ENCODE results near the gene NHSL2.
"Not testable (repeated sequence)": the region's sequence is repeated elsewhere in the genome, so short reads cannot be mapped to it uniquely, and the experiment has no call there.

The NHSL2 gene

GRCh38 chrX:71910643-71910985, at the start of gene NHSL2:
Gene NHSL2, plus strand, starts transcription at chrX:71910845.
- no peak for DNase-seq (ENCODE audit: low read depth in 2 of 2, low spot score in 1 of 2)

GRCh38 chrX:71867680-71868079, 43.0 kb upstream of the NHSL2 start:
- no peak for DNase-seq (ENCODE audit: low read depth in 2 of 2, low spot score in 1 of 2)

GRCh38 chrX:71869566-71869965, 41.1 kb upstream of the NHSL2 start:
- DNase-seq (ENCODE audit: low read depth in 2 of 2, low spot score in 1 of 2): not testable (repeated sequence)

GRCh38 chrX:71870208-71871098, 40.2 kb upstream of the NHSL2 start:
- no peak for DNase-seq (ENCODE audit: low read depth in 2 of 2, low spot score in 1 of 2)

GRCh38 chrX:71871367-71871766, 39.3 kb upstream of the NHSL2 start:
- no peak for DNase-seq (ENCODE audit: low read depth in 2 of 2, low spot score in 1 of 2)

GRCh38 chrX:71872542-71873458, 37.8 kb upstream of the NHSL2 start:
- no peak for DNase-seq (ENCODE audit: low read depth in 2 of 2, low spot score in 1 of 2)

- no peak for DNase-seq (ENCODE audit: low read depth in 2 of 2, low spot score in 1 of 2)
These were observed 37.2 kb upstream of the NHSL2 start for GRCh38 chrX:71873459-71873833.

- not testable (repeated sequence) for DNase-seq (ENCODE audit: low read depth in 2 of 2, low spot score in 1 of 2)
These were observed 33.8 kb upstream of the NHSL2 start for GRCh38 chrX:71876841-71877240.

GRCh38 chrX:71885099-71885498, 25.5 kb upstream of the NHSL2 start:
- no peak for DNase-seq (ENCODE audit: low read depth in 2 of 2, low spot score in 1 of 2)

GRCh38 chrX:71895607-71896006, 15.0 kb upstream of the NHSL2 start:
- DNase-seq (ENCODE audit: low read depth in 2 of 2, low spot score in 1 of 2): no peak

GRCh38 chrX:71906144-71906543, 4.5 kb upstream of the NHSL2 start:
- DNase-seq (ENCODE audit: low read depth in 2 of 2, low spot score in 1 of 2): no peak

- DNase-seq (ENCODE audit: low read depth in 2 of 2, low spot score in 1 of 2): no peak
These were observed 2.3 kb upstream of the NHSL2 start for GRCh38 chrX:71908387-71908786.

- no peak for DNase-seq (ENCODE audit: low read depth in 2 of 2, low spot score in 1 of 2)
These were observed 689 bp upstream of the NHSL2 start for GRCh38 chrX:71909956-71910355.

- DNase-seq (ENCODE audit: low read depth in 2 of 2, low spot score in 1 of 2): no peak
These were observed 513 bp downstream of the NHSL2 start for GRCh38 chrX:71910986-71911730.

GRCh38 chrX:71911731-71912050, 1.0 kb downstream of the NHSL2 start:
- no peak for DNase-seq (ENCODE audit: low read depth in 2 of 2, low spot score in 1 of 2)

- DNase-seq (ENCODE audit: low read depth in 2 of 2, low spot score in 1 of 2): no peak
These were observed 1.5 kb downstream of the NHSL2 start for GRCh38 chrX:71912156-71912555.

- DNase-seq (ENCODE audit: low read depth in 2 of 2, low spot score in 1 of 2): no peak
These were observed 2.7 kb downstream of the NHSL2 start for GRCh38 chrX:71913156-71913950.

GRCh38 chrX:71917621-71918343, 7.1 kb downstream of the NHSL2 start:
- DNase-seq (ENCODE audit: low read depth in 2 of 2, low spot score in 1 of 2): no peak

- DNase-seq (ENCODE audit: low read depth in 2 of 2, low spot score in 1 of 2): no peak
These were observed 8.8 kb downstream of the NHSL2 start for GRCh38 chrX:71919431-71919830.

GRCh38 chrX:71919886-71920285, 9.2 kb downstream of the NHSL2 start:
- no peak for DNase-seq (ENCODE audit: low read depth in 2 of 2, low spot score in 1 of 2)

Data from stimulated activated CD8-positive, alpha-beta memory T cell treated with anti-CD3 and anti-CD28 coated beads, Interleukin-4, amount 100 ng/mL, for 1 hour (primary cell).